Smooth muscle cell (in vitro differentiated cells): ENCODE results near the gene DCDC2. TPM values are rescaled to one million over a fixed set of nuclear protein-coding genes. Genes with fewer than 3 reads are reported as not detected.
"Not testable (repeated sequence)": the region's sequence is repeated elsewhere in the genome, so short reads cannot be mapped to it uniquely, and the experiment has no call there.

Experiments used
- DNase-seq: peaks from one replicate; lab custom pipeline; 2025; ENCODE audit not compliant: unreplicated experiment; lab: John Stamatoyannopoulos, UW
- H2AFZ ChIP-seq: fragments of 200-600 bp; sonication (generic); 2 replicates; pipeline ENCODE4 v1.6.0; 2016; ENCODE audit warnings: antibody characterized with exemption, low read depth, mild to moderate bottlenecking
- H3F3A ChIP-seq: fragments of 200-600 bp; sonication (generic); 2 replicates; pipeline ENCODE4 v1.6.0; 2017; ENCODE audit warnings: antibody characterized with exemption, low read depth
- H3K27ac ChIP-seq: fragments of 200-600 bp; sonication (generic); 2 replicates; pipeline ENCODE4 v1.5.1; 2016; ENCODE audit warnings: low read depth, mild to moderate bottlenecking
- H3K27me3 ChIP-seq: fragments of 200-600 bp; sonication (generic); 2 replicates; pipeline ENCODE4 v1.6.1; 2016; ENCODE audit warnings: low read depth, mild to moderate bottlenecking
- H3K36me3 ChIP-seq: fragments of 200-600 bp; sonication (generic); 2 replicates; pipeline ENCODE4 v1.5.1; 2016; ENCODE audit warnings: low read depth
- H3K4me1 ChIP-seq: fragments of 200-600 bp; sonication (generic); 2 replicates; pipeline ENCODE4 v1.5.1; 2016; ENCODE audit warnings: low read depth
- H3K4me2 ChIP-seq: fragments of 200-600 bp; sonication (generic); 2 replicates; pipeline ENCODE4 v1.6.0; 2016; ENCODE audit warnings: mild to moderate bottlenecking
- H3K4me3 ChIP-seq: fragments of 200-600 bp; sonication (generic); 2 replicates; pipeline ENCODE4 v1.5.1; 2016; ENCODE audit warnings: mild to moderate bottlenecking
- H3K79me2 ChIP-seq: fragments of 200-600 bp; sonication (generic); 2 replicates; pipeline ENCODE4 v1.6.0; 2016; ENCODE audit warnings: low read depth, mild to moderate bottlenecking
- H3K9ac ChIP-seq: fragments of 200-600 bp; sonication (generic); 2 replicates; pipeline ENCODE4 v1.6.0; 2016; ENCODE audit warnings: low read depth
- H3K9me3 ChIP-seq: fragments of 200-600 bp; sonication (generic); replicated peaks from 2 replicates; pipeline ENCODE4 v1.5.1; 2016; ENCODE audit warnings: low read depth
- H4K20me1 ChIP-seq: fragments of 200-600 bp; sonication (generic); 2 replicates; pipeline ENCODE4 v1.6.0; 2016; ENCODE audit warnings: low read depth
- WGBS: methylation state at CpG from one replicate; pipeline ENCODE4 v1.1.7; 2016; ENCODE audit warnings: low lambda C conversion rate; 5-methylcytosine and 5-hydroxymethylcytosine counted together
- polyA plus RNA-seq: library from polyadenylated mRNA; unstranded; fragments of >200 nt; fragmentation: Nextera tagmentation; extraction: Ambion mirVana; gene quantifications from 2 replicates; pipeline ENCODE4 v1.2.1, GENCODE V29; 2016
- total RNA-seq: library from RNA; depleted of rRNA; stranded (reverse); fragments of >200 nt; gene quantifications from 2 replicates; pipeline ENCODE4 v1.2.3, GENCODE V29; 2014
- TF ChIP-seq, protein P1 (sequence below): fragments of 200-600 bp; sonication (generic); IDR thresholded peaks from 2 replicates; pipeline ENCODE4 v1.5.1; 2017; ENCODE audit warnings: borderline replicate concordance, mild to moderate bottlenecking, antibody characterized with exemption; ENCODE audit not compliant: insufficient read depth, poor library complexity, severe bottlenecking

The DCDC2 gene
- total and polyA plus RNA-seq, 2 experiments from 2014 or later, result not detected

DNA sequence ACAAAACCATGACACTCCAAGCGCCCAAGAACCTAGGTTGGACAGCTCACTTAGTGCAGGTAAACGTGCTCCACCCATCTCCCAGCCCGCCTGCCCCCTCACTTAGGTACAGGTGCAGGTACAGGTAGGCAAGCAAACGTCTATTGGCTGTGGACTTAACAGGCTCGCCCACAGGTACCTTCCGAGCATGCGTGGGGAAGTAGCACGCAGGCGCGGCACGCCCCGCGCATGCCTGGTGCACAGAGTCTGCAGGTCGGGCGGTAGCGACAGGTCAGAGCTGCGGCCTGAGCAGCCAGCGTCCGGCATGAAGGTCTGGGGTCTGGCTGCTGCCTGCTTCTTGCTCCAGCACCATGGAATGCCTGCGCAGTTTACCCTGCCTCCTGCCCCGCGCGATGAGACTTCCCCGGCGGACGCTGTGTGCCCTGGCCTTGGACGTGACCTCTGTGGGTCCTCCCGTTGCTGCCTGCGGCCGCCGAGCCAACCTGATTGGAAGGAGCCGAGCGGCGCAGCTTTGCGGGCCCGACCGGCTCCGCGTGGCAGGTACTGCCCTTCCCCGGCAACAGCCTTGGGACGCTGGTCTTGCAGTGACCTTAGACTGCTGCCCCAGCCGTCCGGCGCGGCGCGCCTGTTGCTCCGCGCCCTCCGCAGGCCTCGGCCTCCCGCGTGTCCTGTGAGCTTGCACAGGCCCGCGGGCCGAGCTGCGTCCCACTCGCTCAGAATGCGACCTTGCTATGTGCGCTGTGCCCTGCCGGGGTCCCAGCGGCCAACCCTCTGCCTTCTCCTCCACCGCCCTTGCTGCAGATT, 45.0 kb upstream of the DCDC2 start, which contains the start of gene MRS2:
Gene MRS2 (plus strand): TSS at position 240 of the 804 bp plus-strand sequence. CDS start 111 bp downstream, at position 351.
- Histone ChIP-seq H3K9ac (peak within 1 kb of the TSS; percentile 76), H3K79me2 (peaks cover 43% of the 10 kb centered on the region), H3K27ac (no peak within 1 kb of the TSS), H3K9me3 (no peaks in the 10 kb centered on the region), H3K4me2 (peak within 1 kb of the TSS; percentile 91), H3K36me3 (peaks cover 7% of the 10 kb centered on the region), H3F3A (no peaks in the 10 kb centered on the region), H2AFZ (peak within 1 kb of the TSS; percentile 96), H3K27me3 (peaks cover 5% of the 10 kb centered on the region), H3K4me1 (peaks cover 16% of the 10 kb centered on the region), H3K4me3 (peak within 1 kb of the TSS; percentile 76), H4K20me1 (peaks cover 27% of the 10 kb centered on the region)
- DNase-seq, result peak; percentile 60
- TF ChIP-seq, protein P1, sequence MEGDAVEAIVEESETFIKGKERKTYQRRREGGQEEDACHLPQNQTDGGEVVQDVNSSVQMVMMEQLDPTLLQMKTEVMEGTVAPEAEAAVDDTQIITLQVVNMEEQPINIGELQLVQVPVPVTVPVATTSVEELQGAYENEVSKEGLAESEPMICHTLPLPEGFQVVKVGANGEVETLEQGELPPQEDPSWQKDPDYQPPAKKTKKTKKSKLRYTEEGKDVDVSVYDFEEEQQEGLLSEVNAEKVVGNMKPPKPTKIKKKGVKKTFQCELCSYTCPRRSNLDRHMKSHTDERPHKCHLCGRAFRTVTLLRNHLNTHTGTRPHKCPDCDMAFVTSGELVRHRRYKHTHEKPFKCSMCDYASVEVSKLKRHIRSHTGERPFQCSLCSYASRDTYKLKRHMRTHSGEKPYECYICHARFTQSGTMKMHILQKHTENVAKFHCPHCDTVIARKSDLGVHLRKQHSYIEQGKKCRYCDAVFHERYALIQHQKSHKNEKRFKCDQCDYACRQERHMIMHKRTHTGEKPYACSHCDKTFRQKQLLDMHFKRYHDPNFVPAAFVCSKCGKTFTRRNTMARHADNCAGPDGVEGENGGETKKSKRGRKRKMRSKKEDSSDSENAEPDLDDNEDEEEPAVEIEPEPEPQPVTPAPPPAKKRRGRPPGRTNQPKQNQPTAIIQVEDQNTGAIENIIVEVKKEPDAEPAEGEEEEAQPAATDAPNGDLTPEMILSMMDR, result no peak
- WGBS, result under 1% methylated on average over 63 of the region's 63 CpGs

DNA sequence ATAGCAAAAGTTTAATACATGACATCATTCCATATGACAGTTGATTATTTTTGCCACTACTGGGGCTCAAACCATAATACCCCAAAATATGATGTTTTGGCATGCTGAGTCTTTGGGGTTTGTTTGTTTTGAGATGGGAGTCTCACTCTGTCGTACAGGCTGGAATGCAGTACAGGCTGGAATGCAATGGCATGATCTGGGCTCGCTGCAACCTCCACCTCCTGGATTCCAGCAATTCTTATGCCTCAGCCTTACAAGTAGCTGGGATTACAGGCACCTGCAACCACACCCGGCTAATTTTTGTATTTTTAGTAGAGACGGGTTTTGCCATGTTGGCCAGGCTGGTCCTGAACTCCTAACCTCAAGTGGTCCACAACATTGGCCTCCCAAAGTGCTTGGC, 43.6 kb upstream of the DCDC2 start:
- TF ChIP-seq, protein P1, result no peak
- Histone ChIP-seq H3F3A (no peaks in the 10 kb centered on the region), H2AFZ (no peak overlapping the region), H3K9me3 (no peaks in the 10 kb centered on the region), H3K4me1 (peaks cover 16% of the 10 kb centered on the region), H3K27ac (no peak overlapping the region), H3K9ac (no peak overlapping the region), H4K20me1 (peaks cover 20% of the 10 kb centered on the region), H3K4me3 (no peak overlapping the region), H3K27me3 (peaks cover 5% of the 10 kb centered on the region), H3K4me2 (no peak overlapping the region), H3K36me3 (peaks cover 7% of the 10 kb centered on the region), H3K79me2 (peaks cover 39% of the 10 kb centered on the region)
- no peak for DNase-seq
- 18% methylated on average over 4 of the region's 4 CpGs for WGBS

DNA sequence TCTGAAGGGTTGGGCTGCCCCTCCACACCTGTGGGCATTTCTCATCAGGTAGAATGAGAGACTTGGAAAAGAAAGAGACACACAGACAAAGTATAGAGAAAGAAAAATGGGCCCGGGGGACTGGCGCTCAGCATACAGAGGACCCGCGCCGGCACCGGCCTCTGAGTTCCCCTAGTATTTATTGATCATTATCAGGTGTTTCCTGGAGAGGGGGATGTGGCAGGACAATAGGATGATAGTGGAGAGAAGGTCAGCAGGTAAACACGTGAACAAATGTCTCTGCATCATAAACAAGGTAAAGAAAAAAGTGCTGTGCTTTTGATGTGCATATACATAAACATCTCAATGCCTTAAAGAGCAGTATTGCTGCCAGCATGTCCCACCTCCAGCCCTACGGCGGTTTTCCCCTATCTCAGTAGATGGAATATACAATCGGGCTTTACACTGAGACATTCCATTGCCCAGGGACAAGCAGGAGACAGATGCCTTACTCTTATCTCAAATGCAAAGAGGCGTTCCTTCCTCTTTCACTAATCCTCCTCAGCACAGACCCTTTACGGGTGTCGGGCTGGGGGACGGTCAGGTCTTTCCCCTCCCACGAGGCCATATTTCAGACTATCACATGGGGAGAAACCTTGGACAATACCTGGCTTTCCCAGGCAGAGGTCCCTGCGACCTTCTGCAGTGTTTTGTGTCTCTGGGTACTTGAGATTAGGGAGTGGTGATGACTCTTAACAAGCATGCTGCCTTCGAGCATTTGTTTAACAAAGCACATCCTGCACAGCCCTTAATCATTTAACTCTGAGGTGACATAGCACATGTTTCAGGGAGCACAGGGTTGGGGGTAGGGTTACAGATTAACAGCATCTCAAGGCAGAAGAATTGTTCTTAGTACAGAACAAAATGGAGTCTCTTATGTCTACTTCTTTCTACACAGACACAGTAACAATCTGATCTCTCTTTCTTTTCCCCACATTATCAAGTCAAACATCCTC, 42.5 kb upstream of the DCDC2 start:
- H3K4me2 ChIP-seq, result peak overlapping the region; percentile 50
- not testable (repeated sequence) for H3K4me3 ChIP-seq, H3F3A ChIP-seq, H3K9ac ChIP-seq, H3K27ac ChIP-seq, H3K27me3 ChIP-seq, H3K36me3 ChIP-seq, DNase-seq, H3K9me3 ChIP-seq
- H3K4me1 ChIP-seq, result peaks cover 16% of the 10 kb centered on the region
- peaks cover 36% of the 10 kb centered on the region for H3K79me2 ChIP-seq
- H4K20me1 ChIP-seq, result peaks cover 17% of the 10 kb centered on the region
- 6% methylated on average over 17 of the region's 17 CpGs for WGBS
- H2AFZ ChIP-seq, result peak overlapping the region; percentile 23

DNA sequence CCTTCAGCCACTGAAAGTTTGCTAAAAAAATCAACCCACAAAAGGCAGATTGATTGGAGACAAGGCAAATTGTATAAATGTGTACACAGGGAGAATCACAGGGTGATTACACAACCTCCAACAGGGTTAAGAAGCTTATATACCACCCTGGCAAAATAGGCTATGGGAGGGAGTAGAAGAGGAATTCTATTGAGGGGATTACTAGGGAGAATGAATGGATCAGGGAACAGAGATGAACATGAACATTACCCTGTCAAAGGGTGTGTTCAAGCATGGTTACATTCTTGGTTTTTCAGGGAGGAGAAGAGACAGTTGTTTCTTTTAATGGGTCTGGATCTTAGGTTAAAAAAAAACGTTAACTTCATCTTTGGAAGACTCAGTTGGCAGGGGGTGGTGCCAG, 39.8 kb upstream of the DCDC2 start:
- TF ChIP-seq, protein P1, result no peak
- H4K20me1 ChIP-seq, result no peaks in the 10 kb centered on the region
- no peak overlapping the region for H2AFZ ChIP-seq
- no peak overlapping the region for H3K4me2 ChIP-seq
- H3K27ac ChIP-seq, result no peak overlapping the region
- H3K79me2 ChIP-seq, result peaks cover 9% of the 10 kb centered on the region
- no peak for DNase-seq
- peaks cover 5% of the 10 kb centered on the region for H3K27me3 ChIP-seq
- H3K9me3 ChIP-seq, result no peaks in the 10 kb centered on the region
- no peaks in the 10 kb centered on the region for H3F3A ChIP-seq
- H3K36me3 ChIP-seq, result no peaks in the 10 kb centered on the region
- peaks cover 8% of the 10 kb centered on the region for H3K4me1 ChIP-seq
- H3K4me3 ChIP-seq, result no peak overlapping the region
- H3K9ac ChIP-seq, result no peak overlapping the region
- WGBS, result 84% methylated on average over 1 of the region's 1 CpG
